OCI-M2 (cell line): ENCODE measurements around the gene NTHL1.

Source experiments
- DNase-seq: peaks from one replicate; lab custom pipeline; 2025; ENCODE audit not compliant: unreplicated experiment; lab: John Stamatoyannopoulos, UW

NTHL1 gene

GRCh38 chr16:2084895-2085625, 37.4 kb upstream of the NTHL1 start:
- DNase-seq: no peak

GRCh38 chr16:2083876-2084780, 36.5 kb upstream of the NTHL1 start:
- no peak for DNase-seq

GRCh38 chr16:2083409-2083808, 35.8 kb upstream of the NTHL1 start:
- DNase-seq: no peak

GRCh38 chr16:2082983-2083364, 35.3 kb upstream of the NTHL1 start:
- DNase-seq: no peak

GRCh38 chr16:2082171-2082982, 34.7 kb upstream of the NTHL1 start:
- no peak for DNase-seq

GRCh38 chr16:2081201-2082084, 33.8 kb upstream of the NTHL1 start:
- DNase-seq: no peak

GRCh38 chr16:2079991-2080390, 32.4 kb upstream of the NTHL1 start:
- DNase-seq: no peak

GRCh38 chr16:2079311-2079800, 31.7 kb upstream of the NTHL1 start:
- DNase-seq: no peak

- no peak for DNase-seq
Measured at GRCh38 chr16:2078691-2079090, 31.1 kb upstream of the NTHL1 start.

- no peak for DNase-seq
Measured at GRCh38 chr16:2078096-2078495, 30.5 kb upstream of the NTHL1 start.

- DNase-seq: no peak
Measured at GRCh38 chr16:2077696-2078095, 30.1 kb upstream of the NTHL1 start.

- DNase-seq: no peak
Measured at GRCh38 chr16:2077016-2077415, 29.4 kb upstream of the NTHL1 start.

GRCh38 chr16:2076072-2076865, 28.6 kb upstream of the NTHL1 start:
- DNase-seq: no peak

GRCh38 chr16:2075631-2076030, 28.0 kb upstream of the NTHL1 start:
- no peak for DNase-seq

- no peak for DNase-seq
Measured at GRCh38 chr16:2074071-2074470, 26.4 kb upstream of the NTHL1 start.

- no peak for DNase-seq
Measured at GRCh38 chr16:2072926-2073325, 25.3 kb upstream of the NTHL1 start.

- DNase-seq: no peak
Measured at GRCh38 chr16:2071454-2072202, 24.0 kb upstream of the NTHL1 start.

- DNase-seq: no peak
Measured at GRCh38 chr16:2070576-2071453, 23.2 kb upstream of the NTHL1 start.
